AG09309 (cell line): ENCODE results near the gene CAMK2D.
A peak's percentile ranks its signal among the peaks of the same experiment; 100 is the strongest.
"Not testable (repeated sequence)": the region's sequence is repeated elsewhere in the genome, so short reads cannot be mapped to it uniquely, and the experiment has no call there.

Experiments used
- DNase-seq: peaks from one replicate; pipeline ENCODE4 v3.0.0-alpha.2; 2010; ENCODE audit warnings: low read depth
- H3K4me3 ChIP-seq: 2 replicates; pipeline ENCODE4 v1.5.1; 2011; ENCODE audit warnings: mild to moderate bottlenecking, low read depth, low read length, moderate library complexity; ENCODE audit not compliant: control insufficient read depth
- TF ChIP-seq, protein P1 (sequence below): IDR thresholded peaks from 2 replicates; pipeline ENCODE4 v1.5.1; 2011; ENCODE audit warnings: mild to moderate bottlenecking, low read depth, low read length, inconsistent platforms; ENCODE audit not compliant: insufficient read depth, control insufficient read depth; ENCODE audit errors: missing control alignments

CAMK2D gene

GRCh38 chr4:113727802-113728201 is 33.7 kb downstream of the CAMK2D start:
- TF ChIP-seq, protein P1, sequence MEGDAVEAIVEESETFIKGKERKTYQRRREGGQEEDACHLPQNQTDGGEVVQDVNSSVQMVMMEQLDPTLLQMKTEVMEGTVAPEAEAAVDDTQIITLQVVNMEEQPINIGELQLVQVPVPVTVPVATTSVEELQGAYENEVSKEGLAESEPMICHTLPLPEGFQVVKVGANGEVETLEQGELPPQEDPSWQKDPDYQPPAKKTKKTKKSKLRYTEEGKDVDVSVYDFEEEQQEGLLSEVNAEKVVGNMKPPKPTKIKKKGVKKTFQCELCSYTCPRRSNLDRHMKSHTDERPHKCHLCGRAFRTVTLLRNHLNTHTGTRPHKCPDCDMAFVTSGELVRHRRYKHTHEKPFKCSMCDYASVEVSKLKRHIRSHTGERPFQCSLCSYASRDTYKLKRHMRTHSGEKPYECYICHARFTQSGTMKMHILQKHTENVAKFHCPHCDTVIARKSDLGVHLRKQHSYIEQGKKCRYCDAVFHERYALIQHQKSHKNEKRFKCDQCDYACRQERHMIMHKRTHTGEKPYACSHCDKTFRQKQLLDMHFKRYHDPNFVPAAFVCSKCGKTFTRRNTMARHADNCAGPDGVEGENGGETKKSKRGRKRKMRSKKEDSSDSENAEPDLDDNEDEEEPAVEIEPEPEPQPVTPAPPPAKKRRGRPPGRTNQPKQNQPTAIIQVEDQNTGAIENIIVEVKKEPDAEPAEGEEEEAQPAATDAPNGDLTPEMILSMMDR, result no peak
- no peak overlapping the region for H3K4me3 ChIP-seq
- no peak for DNase-seq

DNA sequence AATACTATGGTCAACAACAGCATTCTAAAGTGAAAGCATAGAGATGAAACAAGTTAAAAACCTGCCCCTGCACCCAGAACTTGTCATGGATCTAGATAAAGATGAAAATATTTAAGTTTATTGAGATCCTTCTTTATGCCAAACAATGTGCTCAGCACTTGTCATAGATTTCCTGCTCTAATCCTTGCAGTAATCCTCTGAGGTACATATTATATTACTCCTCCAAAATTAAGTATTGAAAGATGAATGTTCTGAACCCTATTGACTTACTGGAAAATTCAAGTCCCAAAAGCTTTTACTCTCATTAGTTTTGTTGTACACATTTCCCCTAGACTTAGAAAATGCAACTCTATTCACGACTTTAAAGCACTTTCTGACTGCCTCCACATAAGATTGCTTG is 35.6 kb downstream of the CAMK2D start:
- DNase-seq, result no peak
- TF ChIP-seq, protein P1, result no peak

GRCh38 chr4:113718252-113718651 is 43.3 kb downstream of the CAMK2D start:
- H3K4me3 ChIP-seq, result no peak overlapping the region
- no peak for DNase-seq
- TF ChIP-seq, protein P1, result no peak

More for the DNA sequence above, 35.6 kb downstream of the CAMK2D start:
- no peak overlapping the region for H3K4me3 ChIP-seq

- no peak overlapping the region for H3K4me3 ChIP-seq
- no peak for DNase-seq
- TF ChIP-seq, protein P1, result no peak
These were observed 49.5 kb downstream of the CAMK2D start for GRCh38 chr4:113711883-113712662.

DNA sequence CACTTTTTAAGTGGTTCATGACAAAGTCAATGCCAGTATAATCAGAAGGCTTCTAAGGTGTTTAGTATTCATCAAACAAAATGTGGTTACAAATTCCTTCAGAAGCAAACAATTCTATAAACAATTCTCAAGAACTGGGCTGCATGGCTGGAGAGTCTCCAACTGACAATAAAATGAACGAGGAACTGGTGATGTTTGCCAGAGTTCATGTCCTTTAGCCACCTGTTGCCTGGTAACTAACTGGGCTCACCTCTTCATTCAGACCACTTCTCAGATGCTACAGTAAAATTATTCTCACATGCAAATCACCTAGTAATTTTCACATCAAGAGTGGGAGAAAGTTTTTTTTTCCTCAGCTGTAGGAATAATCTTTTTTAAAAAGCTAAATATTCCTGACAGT is 53.3 kb downstream of the CAMK2D start:
- DNase-seq, result no peak
- TF ChIP-seq, protein P1, result no peak
- H3K4me3 ChIP-seq, result no peak overlapping the region

DNA sequence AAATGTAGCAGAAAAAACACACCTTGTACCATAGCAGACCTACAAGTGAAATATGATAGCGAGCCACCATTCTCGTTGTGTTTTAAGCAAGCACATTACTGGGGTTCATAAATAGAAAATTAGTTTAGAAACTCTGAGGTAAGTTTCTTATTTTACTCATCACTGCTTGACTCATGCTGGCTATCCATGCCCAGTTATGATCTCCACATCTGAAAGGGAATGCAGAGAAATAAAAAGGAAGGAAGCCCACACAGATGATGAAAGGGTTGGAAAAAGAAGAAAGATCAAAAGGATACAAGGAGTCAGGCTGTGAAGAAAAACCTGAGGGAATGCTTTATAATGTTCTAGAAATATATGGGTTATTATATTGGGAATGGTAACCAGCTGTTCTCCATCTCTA is 54.5 kb downstream of the CAMK2D start:
- no peak overlapping the region for H3K4me3 ChIP-seq
- TF ChIP-seq, protein P1, result no peak
- DNase-seq, result peak; percentile 20

DNA sequence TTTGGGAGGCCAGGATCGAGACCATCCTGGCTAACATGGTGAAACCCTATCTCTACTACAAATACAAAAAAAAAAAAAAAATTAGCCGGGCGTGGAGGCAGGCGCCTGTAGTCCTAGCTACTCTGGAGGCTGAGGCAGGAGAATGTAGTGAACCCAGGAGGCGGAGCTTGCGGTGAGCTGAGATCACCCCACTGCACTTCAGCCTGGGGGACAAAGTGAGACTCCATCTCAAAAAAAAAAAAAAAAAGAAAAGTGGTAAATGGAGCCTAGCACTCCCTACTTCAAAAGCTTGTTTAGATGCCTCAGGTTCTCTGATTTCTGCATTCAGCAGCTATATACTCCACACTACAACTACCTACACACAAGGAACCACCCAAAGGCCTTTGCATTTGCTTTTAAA is 56.4 kb downstream of the CAMK2D start:
- H3K4me3 ChIP-seq, result not testable (repeated sequence)

GRCh38 chr4:113702596-113702995 is 58.9 kb downstream of the CAMK2D start:
- DNase-seq, H3K4me3 ChIP-seq: not testable (repeated sequence)

More for the DNA sequence above, 56.4 kb downstream of the CAMK2D start:
- DNase-seq, result not testable (repeated sequence)
